Breast epithelium (tissue), 4 donors: ENCODE data around the gene ZNF587B. TPM values are rescaled to one million over a fixed set of nuclear protein-coding genes. Genes with fewer than 3 reads are reported as not detected.
"Not testable (repeated sequence)": the region's sequence is repeated elsewhere in the genome, so short reads cannot be mapped to it uniquely, and the experiment has no call there.

Experiments used
- DNase-seq, 2 donors: peaks; one replicate each; pipeline ENCODE4 v3.0.0-alpha.2; 2019; ENCODE audit warnings: low spot score in 2 of 2
- H3K27ac ChIP-seq, 2 donors: fragments of 200-600 bp; sonication (generic) in 1 of 2; one replicate each; pipeline ENCODE4 v1.5.1; 2016 to 2019; ENCODE audit warnings: mild to moderate bottlenecking in 1 of 2
- H3K27me3 ChIP-seq, 2 donors: fragments of 200-600 bp; sonication (generic) in 1 of 2; one replicate each; pipeline versions ENCODE4 v1.5.1 to v1.6.0; 2017 to 2019; ENCODE audit warnings: control low read depth in 1 of 2, mild to moderate bottlenecking in 1 of 2
- H3K36me3 ChIP-seq: fragments of 200-600 bp; one replicate; pipeline ENCODE4 v1.5.1; 2019
- H3K4me1 ChIP-seq, 2 donors: fragments of 200-600 bp; sonication (generic); one replicate each; pipeline ENCODE4 v1.5.1; 2016 to 2019; ENCODE audit warnings: control low read depth in 1 of 2
- H3K4me3 ChIP-seq, 3 donors: fragments of 200-600 bp; sonication (generic); 1 replicate in 2 of 3; 2 replicates in 1 of 3; pipeline ENCODE4 v1.5.1; 2016 to 2019; ENCODE audit warnings: mild to moderate bottlenecking in 3 of 3, moderate library complexity in 2 of 3
- H3K9me3 ChIP-seq, 2 donors: fragments of 200-600 bp; sonication (generic) in 1 of 2; one replicate each; pipeline ENCODE4 v1.5.1; 2016 to 2019; ENCODE audit warnings: control low read depth in 1 of 2
- POLR2A ChIP-seq: fragments of 450-650 bp; IDR thresholded peaks from one replicate; pipeline ENCODE4 v1.6.1; 2016; ENCODE audit warnings: antibody characterized with exemption, mild to moderate bottlenecking, moderate library complexity
- POLR2AphosphoS5 ChIP-seq, 3 donors: sonication (generic); formaldehyde crosslinking; IDR thresholded peaks; one replicate each; pipeline ENCODE4 v1.6.1; 2017; ENCODE audit warnings: antibody characterized with exemption in 3 of 3
- intact Hi-C: fragments of 100-400 bp; cut with DNase I; formaldehyde crosslinking; loops from one replicate; pipeline ENCODE4 v1.15.1; 2023; ENCODE audit warnings: low total_unique reads
- total RNA-seq, 3 donors: library from RNA; depleted of rRNA; stranded (reverse); fragments of >200 nt; gene quantifications; one replicate each; pipeline ENCODE4 v1.1.0, GENCODE V29; 2016
- TF ChIP-seq, protein P1 (sequence below), 3 donors: fragments of 450-650 bp; IDR thresholded peaks; one replicate each; pipeline ENCODE4 v1.5.1; 2016 to 2017; ENCODE audit warnings: antibody characterized with exemption in 3 of 3, mild to moderate bottlenecking in 3 of 3, moderate library complexity in 3 of 3

The ZNF587B gene
- total RNA-seq, 3 donors from 2014 or later: 10.7 to 26.6 (median 25.2) TPM

DNA sequence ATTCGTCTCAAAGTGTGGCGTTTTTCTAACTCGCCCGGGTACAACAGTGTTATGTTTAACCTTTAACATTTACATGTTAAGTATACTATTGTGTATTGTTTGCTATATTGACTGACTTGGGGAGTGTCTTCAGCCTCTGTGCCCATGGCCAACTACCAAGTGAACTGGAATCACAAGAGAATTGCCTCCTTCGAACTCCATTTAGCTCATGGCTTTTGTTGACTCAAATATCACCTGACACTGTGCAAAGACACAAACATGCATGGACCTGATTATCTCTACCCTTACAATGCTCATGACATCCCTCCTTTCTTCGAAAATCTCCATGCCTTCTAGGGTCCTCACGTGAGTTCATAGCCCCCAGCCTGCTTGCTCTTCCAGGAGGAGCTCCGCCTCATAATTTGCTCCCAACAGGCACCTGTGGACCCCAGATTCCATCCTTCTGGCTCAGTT lies 58.0 kb downstream of the ZNF587B start:
- intact Hi-C loops: no loop called here
- Histone ChIP-seq H3K4me3 (peak overlapping the region; percentile 37 to 78 (median 67)), H3K36me3 (no peaks in the 10 kb centered on the region), H3K27ac (peak overlapping the region; percentile 64 to 76), H3K27me3 (no peaks in the 10 kb centered on the region), H3K4me1 (peaks cover 0 to 4% of the 10 kb centered on the region in 2 donors), H3K9me3 (peaks cover 25 to 57% of the 10 kb centered on the region in 2 donors)
- TF ChIP-seq POLR2A (no peak), POLR2AphosphoS5 (IDR thresholded peaks at IDR 0.05) (no peak)
- TF ChIP-seq, protein P1, sequence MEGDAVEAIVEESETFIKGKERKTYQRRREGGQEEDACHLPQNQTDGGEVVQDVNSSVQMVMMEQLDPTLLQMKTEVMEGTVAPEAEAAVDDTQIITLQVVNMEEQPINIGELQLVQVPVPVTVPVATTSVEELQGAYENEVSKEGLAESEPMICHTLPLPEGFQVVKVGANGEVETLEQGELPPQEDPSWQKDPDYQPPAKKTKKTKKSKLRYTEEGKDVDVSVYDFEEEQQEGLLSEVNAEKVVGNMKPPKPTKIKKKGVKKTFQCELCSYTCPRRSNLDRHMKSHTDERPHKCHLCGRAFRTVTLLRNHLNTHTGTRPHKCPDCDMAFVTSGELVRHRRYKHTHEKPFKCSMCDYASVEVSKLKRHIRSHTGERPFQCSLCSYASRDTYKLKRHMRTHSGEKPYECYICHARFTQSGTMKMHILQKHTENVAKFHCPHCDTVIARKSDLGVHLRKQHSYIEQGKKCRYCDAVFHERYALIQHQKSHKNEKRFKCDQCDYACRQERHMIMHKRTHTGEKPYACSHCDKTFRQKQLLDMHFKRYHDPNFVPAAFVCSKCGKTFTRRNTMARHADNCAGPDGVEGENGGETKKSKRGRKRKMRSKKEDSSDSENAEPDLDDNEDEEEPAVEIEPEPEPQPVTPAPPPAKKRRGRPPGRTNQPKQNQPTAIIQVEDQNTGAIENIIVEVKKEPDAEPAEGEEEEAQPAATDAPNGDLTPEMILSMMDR (IDR thresholded peaks at IDR 0.05): no peak
- DNase-seq: no peak

DNA sequence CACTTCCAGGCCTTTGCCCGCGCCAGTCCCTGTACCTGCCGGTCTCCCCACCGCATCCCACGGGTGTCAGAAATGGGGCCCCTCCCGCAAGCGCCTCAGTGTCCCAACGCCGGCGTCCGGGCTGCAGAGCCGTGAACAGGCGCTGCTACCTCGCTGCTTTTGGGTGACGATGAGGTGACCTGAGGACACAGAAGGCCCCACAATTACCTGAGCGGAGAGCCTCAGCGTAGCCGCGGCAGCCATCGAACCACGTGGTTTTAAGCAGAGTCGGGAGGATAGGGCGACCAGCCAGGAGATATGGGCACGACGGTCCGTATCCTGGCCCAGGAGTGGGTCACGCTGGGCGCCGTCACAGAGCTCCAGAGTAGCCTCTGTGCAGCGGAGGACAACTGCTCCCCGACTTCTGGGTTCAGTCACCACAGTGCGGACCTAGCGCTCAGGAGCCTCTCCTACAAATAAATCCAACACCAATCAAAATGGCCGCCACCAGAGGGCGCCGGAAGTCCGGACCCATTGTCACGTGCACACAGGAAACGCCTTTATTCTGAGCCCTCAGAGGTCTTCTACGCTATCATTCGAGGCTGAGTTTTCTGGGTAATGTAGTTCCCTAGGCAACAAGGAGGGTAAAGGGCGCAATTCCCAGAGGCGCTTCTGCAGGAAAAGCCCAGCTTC lies 58.6 kb downstream of the ZNF587B start, which contains the start of gene ZNF814:
Gene ZNF814 (minus strand): TSS at position 478 of the 672 bp plus-strand sequence. CDS start 235 bp downstream, at position 243.
- Histone ChIP-seq H3K4me3 (peak within 1 kb of the TSS; percentile 37 to 78 (median 67)), H3K4me1 (peaks cover 0 to 4% of the 10 kb centered on the region in 2 donors), H3K36me3 (no peaks in the 10 kb centered on the region), H3K27me3 (no peaks in the 10 kb centered on the region), H3K27ac (peak within 1 kb of the TSS; percentile 64 to 76), H3K9me3 (peaks cover 24 to 56% of the 10 kb centered on the region in 2 donors)
- TF ChIP-seq, protein P1 (IDR thresholded peaks at IDR 0.05): peak; percentile 17 to 50 (median 43)
- TF ChIP-seq POLR2AphosphoS5 (IDR thresholded peaks at IDR 0.05) (peak; percentile 15 to 59 (median 42)), POLR2A (no peak)
- intact Hi-C loops: no loop called here
- peak; percentile 86 to 89 for DNase-seq

DNA sequence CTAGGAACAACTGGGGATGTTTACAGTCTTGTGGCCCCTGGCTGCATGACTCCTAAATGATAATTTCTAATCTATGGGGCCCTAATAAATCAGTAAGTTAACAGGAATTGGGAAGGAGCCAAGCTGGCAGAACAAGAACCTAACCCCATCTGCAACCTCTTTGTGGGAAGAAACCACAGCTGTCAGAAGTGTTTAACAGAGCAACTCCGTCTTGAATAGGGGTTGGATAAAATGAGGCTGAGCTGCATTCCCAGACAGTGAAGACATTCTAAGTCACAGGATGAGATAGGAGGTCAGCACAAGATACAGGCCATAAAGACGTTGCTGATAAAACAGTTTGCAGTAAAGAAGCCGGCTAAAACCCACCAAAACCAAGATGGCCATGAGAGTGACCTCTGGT lies 60.6 kb downstream of the ZNF587B start:
- H3K27me3 ChIP-seq, DNase-seq, H3K4me1 ChIP-seq, H3K27ac ChIP-seq, H3K36me3 ChIP-seq, intact Hi-C loops, H3K4me3 ChIP-seq: not testable (repeated sequence)
- peaks cover 4 to 54% of the 10 kb centered on the region in 2 donors for H3K9me3 ChIP-seq

Other genes starting within 250 kb of the ZNF587B start
- gene ZIK1, start 246.2 kb upstream of the ZNF587B start, total RNA-seq: 1 to 10 TPM; 2.2 to 8.9 (median 6.9) TPM
- gene ZNF530, start 230.4 kb upstream of the ZNF587B start, total RNA-seq: 1 to 10 TPM; 2.9 to 6.9 (median 5.3) TPM
- 10 to 100 TPM; 18.2 to 31.6 (median 18.4) TPM for gene ZNF134, start 216.1 kb upstream of the ZNF587B start, total RNA-seq
- 10 to 100 TPM in 2 of 3 donors, 1 to 10 TPM in 1; 8.2 to 23.1 (median 16.4) TPM for gene ZNF211, start 197.1 kb upstream of the ZNF587B start, total RNA-seq
- gene ZSCAN4, start 161.4 kb upstream of the ZNF587B start, total RNA-seq: not detected
- gene ZNF551, start 148.3 kb upstream of the ZNF587B start, total RNA-seq: 10 to 100 TPM in 2 of 3 donors, 1 to 10 TPM in 1; 7.4 to 28.0 (median 19.3) TPM
- 1 to 10 TPM in 2 of 3 donors, under 1 TPM in 1; 0.96 to 7.8 (median 6.2) TPM for gene ZNF154, start 121.1 kb upstream of the ZNF587B start, total RNA-seq
- 10 to 100 TPM in 1 of 3 donors, 1 to 10 TPM in 2; 4.0 to 13.5 (median 7.9) TPM for gene ZNF671, start 102.7 kb upstream of the ZNF587B start, total RNA-seq
- 10 to 100 TPM in 2 of 3 donors, 1 to 10 TPM in 1; 8.5 to 31.8 (median 21.0) TPM for gene ZNF776, start 83.5 kb upstream of the ZNF587B start, total RNA-seq
- gene ZNF586, start 60.6 kb upstream of the ZNF587B start, total RNA-seq: 10 to 100 TPM in 2 of 3 donors, 1 to 10 TPM in 1; 9.9 to 40.5 (median 13.4) TPM
- gene ZNF552, start 15.4 kb upstream of the ZNF587B start, total RNA-seq: 10 to 100 TPM in 2 of 3 donors, 1 to 10 TPM in 1; 4.0 to 71.4 (median 54.9) TPM
- 10 to 100 TPM; 14.4 to 45.4 (median 35.1) TPM for gene ZNF587, start 19.6 kb downstream of the ZNF587B start, total RNA-seq
- gene ZNF814, start 58.7 kb downstream of the ZNF587B start, total RNA-seq: 10 to 100 TPM in 2 of 3 donors, 1 to 10 TPM in 1; 4.8 to 26.1 (median 17.0) TPM
- gene ZNF417, start 86.3 kb downstream of the ZNF587B start, total RNA-seq: 10 to 100 TPM; 10.1 to 28.7 (median 14.4) TPM
- gene ZNF418, start 105.1 kb downstream of the ZNF587B start, total RNA-seq: 1 to 10 TPM; 3.2 to 8.9 (median 5.9) TPM
- gene ZNF256, start 117.4 kb downstream of the ZNF587B start, total RNA-seq: 1 to 10 TPM; 4.6 to 7.5 (median 7.3) TPM
- 1 to 10 TPM in 1 of 3 donors, under 1 TPM in 2; 0.44 to 3.3 (median 0.80) TPM for gene C19orf18, start 144.2 kb downstream of the ZNF587B start, total RNA-seq
- 10 to 100 TPM; 12.0 to 46.5 (median 21.6) TPM for gene ZNF606, start 172.5 kb downstream of the ZNF587B start, total RNA-seq
- 1 to 10 TPM in 1 of 3 donors, not detected in 2; 1.3 TPM for gene ZSCAN1, start 203.7 kb downstream of the ZNF587B start, total RNA-seq
- 10 to 100 TPM in 2 of 3 donors, 1 to 10 TPM in 1; 7.5 to 16.2 (median 14.4) TPM for gene ZNF135, start 229.0 kb downstream of the ZNF587B start, total RNA-seq